ENCODE results near the gene TDG. TPM values are rescaled to one million over a fixed set of nuclear protein-coding genes. Genes with fewer than 3 reads are reported as not detected.

TDG gene
- total and polyA plus RNA-seq, 10 of the 15 experiments (the other 5 are each of a cell fraction or from before 2014, with no cell fraction given): 29.7 to 68.8 (median 51.2) TPM

DNA sequence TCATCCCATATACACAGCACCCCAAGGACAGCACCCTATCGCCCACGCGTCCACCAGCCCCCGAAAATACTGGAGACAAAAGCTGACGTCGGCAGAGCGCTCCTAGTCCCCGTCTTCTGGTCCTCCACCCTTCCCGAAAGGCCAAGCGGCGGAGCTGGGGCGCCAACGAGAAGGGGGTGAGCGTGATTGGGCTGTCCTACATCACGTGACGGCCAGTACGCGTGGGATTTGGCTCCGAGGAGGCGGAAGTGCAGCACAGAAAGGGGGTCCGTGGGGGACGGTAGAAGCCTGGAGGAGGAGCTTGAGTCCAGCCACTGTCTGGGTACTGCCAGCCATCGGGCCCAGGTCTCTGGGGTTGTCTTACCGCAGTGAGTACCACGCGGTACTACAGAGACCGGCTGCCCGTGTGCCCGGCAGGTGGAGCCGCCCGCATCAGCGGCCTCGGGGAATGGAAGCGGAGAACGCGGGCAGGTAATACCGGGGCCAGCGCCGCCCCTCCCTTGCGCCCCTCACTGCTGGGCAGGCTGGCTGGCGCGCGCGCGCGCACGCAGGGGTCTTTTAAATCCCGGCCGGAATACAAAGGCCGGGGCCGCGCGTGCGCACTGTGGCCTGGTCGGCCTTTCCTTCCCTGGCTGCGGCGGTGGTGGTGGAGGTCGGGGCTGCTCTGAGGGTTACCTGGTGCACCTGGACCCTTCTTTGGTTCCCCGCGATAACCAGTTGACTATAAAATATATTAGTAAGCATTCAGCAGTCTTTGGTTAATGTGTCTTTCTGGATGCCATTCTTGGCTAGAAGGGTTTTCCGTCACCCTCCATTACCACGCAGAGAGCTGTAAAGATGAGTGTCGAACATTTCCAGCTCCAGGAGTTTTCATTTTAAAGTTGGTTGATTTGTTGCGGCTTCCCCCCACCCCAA is at the start of gene TDG (continued):
- TF ChIP-seq E2F8 (IDR thresholded peaks at IDR 0.05; ENCODE audit: low read depth, partially characterized antibody) (no peak), JUNB (IDR thresholded peaks at IDR 0.05) (no peak), ZNF622 (IDR thresholded peaks at IDR 0.05) (no peak), MTA2 (IDR thresholded peaks at IDR 0.05; ENCODE audit: low read depth) (no peak), CBX5 (IDR thresholded peaks at IDR 0.05; ENCODE audit: low read depth) (no peak), EZH2 (IDR thresholded peaks at IDR 0.05; ENCODE audit: borderline replicate concordance, control insufficient read depth, low read depth, low read length) (no peak), NR2C2 (IDR thresholded peaks at IDR 0.05; ENCODE audit: borderline replicate concordance, control insufficient read depth, insufficient read length, low read depth) (no peak), BMI1 (IDR thresholded peaks at IDR 0.05; ENCODE audit: borderline replicate concordance) (no peak), CEBPZ (IDR thresholded peaks at IDR 0.05; ENCODE audit: low read depth, low read length) (no peak), GABPA (IDR thresholded peaks at IDR 0.05; ENCODE audit: low read depth) (peak; percentile 91), RAD21 (IDR thresholded peaks at IDR 0.05; ENCODE audit: insufficient read depth, low read depth, low read length) (no peak), POLR2AphosphoS5 (IDR thresholded peaks at IDR 0.05; ENCODE audit: low read length) (peak; percentile 96), RUNX3 (IDR thresholded peaks at IDR 0.05; ENCODE audit: low read length) (peak; percentile 69), MLLT1 (IDR thresholded peaks at IDR 0.05) (peak; percentile 60; the same call in 1 of the 2 replicates), ZSCAN29 (IDR thresholded peaks at IDR 0.05) (no peak), ZBED1 (IDR thresholded peaks at IDR 0.05; ENCODE audit: borderline replicate concordance) (no peak), BRCA1 (IDR thresholded peaks at IDR 0.05; ENCODE audit: low read depth, low read length) (no peak), POU2F2 (IDR thresholded peaks at IDR 0.05; ENCODE audit: borderline replicate concordance, low read depth, low read length) (peak; percentile 3; the same call in 1 of the 3 replicates), SREBF2 (IDR thresholded peaks at IDR 0.05; ENCODE audit: low read length) (no peak), STAT3 (IDR thresholded peaks at IDR 0.05; ENCODE audit: low read depth, low read length) (no peak)
- TF ChIP-seq, protein P1, sequence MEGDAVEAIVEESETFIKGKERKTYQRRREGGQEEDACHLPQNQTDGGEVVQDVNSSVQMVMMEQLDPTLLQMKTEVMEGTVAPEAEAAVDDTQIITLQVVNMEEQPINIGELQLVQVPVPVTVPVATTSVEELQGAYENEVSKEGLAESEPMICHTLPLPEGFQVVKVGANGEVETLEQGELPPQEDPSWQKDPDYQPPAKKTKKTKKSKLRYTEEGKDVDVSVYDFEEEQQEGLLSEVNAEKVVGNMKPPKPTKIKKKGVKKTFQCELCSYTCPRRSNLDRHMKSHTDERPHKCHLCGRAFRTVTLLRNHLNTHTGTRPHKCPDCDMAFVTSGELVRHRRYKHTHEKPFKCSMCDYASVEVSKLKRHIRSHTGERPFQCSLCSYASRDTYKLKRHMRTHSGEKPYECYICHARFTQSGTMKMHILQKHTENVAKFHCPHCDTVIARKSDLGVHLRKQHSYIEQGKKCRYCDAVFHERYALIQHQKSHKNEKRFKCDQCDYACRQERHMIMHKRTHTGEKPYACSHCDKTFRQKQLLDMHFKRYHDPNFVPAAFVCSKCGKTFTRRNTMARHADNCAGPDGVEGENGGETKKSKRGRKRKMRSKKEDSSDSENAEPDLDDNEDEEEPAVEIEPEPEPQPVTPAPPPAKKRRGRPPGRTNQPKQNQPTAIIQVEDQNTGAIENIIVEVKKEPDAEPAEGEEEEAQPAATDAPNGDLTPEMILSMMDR (IDR thresholded peaks at IDR 0.05 in 2 of 3, conservative IDR thresholded peaks at IDR 0.05 in 1 of 3; ENCODE audit: control insufficient read depth in 2 of 3, extremely low read depth in 1 of 3, insufficient read depth in 1 of 3, low read depth in 3 of 3, low read length in 3 of 3): peak in 1 of 3 experiments; percentile 23; a peak in 1 of 6 replicates

Measured in GM12878 (cell line).